ENCODE results near the gene ATF7IP2. TPM values are rescaled to one million over a fixed set of nuclear protein-coding genes. Genes with fewer than 3 reads are reported as not detected.

Gene ATF7IP2
- total RNA-seq, 1 experiment from 2014 or later = 25.2 TPM

- no peaks in the 10 kb centered on the region for H3K27me3 ChIP-seq (ENCODE audit: control insufficient read depth, insufficient read depth, low read length)
- no peak for TF ChIP-seq POLR2AphosphoS5 (IDR thresholded peaks at IDR 0.05; ENCODE audit: low read depth, low read length)
- TF ChIP-seq SIN3A (IDR thresholded peaks at IDR 0.05; ENCODE audit: borderline replicate concordance, insufficient read depth, low read depth, low read length) = no peak
- TF ChIP-seq TCF7L2 (IDR thresholded peaks at IDR 0.05; ENCODE audit: low read depth, low read length) = no peak
- TF ChIP-seq, protein P1, sequence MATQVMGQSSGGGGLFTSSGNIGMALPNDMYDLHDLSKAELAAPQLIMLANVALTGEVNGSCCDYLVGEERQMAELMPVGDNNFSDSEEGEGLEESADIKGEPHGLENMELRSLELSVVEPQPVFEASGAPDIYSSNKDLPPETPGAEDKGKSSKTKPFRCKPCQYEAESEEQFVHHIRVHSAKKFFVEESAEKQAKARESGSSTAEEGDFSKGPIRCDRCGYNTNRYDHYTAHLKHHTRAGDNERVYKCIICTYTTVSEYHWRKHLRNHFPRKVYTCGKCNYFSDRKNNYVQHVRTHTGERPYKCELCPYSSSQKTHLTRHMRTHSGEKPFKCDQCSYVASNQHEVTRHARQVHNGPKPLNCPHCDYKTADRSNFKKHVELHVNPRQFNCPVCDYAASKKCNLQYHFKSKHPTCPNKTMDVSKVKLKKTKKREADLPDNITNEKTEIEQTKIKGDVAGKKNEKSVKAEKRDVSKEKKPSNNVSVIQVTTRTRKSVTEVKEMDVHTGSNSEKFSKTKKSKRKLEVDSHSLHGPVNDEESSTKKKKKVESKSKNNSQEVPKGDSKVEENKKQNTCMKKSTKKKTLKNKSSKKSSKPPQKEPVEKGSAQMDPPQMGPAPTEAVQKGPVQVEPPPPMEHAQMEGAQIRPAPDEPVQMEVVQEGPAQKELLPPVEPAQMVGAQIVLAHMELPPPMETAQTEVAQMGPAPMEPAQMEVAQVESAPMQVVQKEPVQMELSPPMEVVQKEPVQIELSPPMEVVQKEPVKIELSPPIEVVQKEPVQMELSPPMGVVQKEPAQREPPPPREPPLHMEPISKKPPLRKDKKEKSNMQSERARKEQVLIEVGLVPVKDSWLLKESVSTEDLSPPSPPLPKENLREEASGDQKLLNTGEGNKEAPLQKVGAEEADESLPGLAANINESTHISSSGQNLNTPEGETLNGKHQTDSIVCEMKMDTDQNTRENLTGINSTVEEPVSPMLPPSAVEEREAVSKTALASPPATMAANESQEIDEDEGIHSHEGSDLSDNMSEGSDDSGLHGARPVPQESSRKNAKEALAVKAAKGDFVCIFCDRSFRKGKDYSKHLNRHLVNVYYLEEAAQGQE (IDR thresholded peaks at IDR 0.05; ENCODE audit: insufficient read depth in 1 of 2, low read depth in 2 of 2, low read length in 1 of 2) = no peak
- TF ChIP-seq, protein P2, sequence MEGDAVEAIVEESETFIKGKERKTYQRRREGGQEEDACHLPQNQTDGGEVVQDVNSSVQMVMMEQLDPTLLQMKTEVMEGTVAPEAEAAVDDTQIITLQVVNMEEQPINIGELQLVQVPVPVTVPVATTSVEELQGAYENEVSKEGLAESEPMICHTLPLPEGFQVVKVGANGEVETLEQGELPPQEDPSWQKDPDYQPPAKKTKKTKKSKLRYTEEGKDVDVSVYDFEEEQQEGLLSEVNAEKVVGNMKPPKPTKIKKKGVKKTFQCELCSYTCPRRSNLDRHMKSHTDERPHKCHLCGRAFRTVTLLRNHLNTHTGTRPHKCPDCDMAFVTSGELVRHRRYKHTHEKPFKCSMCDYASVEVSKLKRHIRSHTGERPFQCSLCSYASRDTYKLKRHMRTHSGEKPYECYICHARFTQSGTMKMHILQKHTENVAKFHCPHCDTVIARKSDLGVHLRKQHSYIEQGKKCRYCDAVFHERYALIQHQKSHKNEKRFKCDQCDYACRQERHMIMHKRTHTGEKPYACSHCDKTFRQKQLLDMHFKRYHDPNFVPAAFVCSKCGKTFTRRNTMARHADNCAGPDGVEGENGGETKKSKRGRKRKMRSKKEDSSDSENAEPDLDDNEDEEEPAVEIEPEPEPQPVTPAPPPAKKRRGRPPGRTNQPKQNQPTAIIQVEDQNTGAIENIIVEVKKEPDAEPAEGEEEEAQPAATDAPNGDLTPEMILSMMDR (IDR thresholded peaks at IDR 0.05) = no peak
- no peak for DNase-seq (ENCODE audit: low read depth, low spot score)
- ATAC-seq = no peak
- no peak overlapping the region for H3K4me3 ChIP-seq (ENCODE audit: low read depth in 2 of 2, low read length in 2 of 2)
- POLR2A ChIA-PET = no interaction called here
- intact Hi-C loops (cut with micrococcal nuclease; ENCODE audit: unreplicated experiment) (no loop called here), in situ Hi-C loops (cut with HindIII; ENCODE audit: low pct_unique_long_range_greater_than_20kb, low sequenced_read_pairs) (no loop called here)
- CTCF ChIA-PET = no interaction called here
- no TSS peak for BruUV-seq (replicated peaks)
- no peaks in the 10 kb centered on the region for H3K4me1 ChIP-seq (ENCODE audit: control insufficient read depth, insufficient read depth, low read length)
- H3K36me3 ChIP-seq (ENCODE audit: control insufficient read depth, insufficient read depth, low read length) = no peaks in the 10 kb centered on the region
- no peak overlapping the region for H3K27ac ChIP-seq (ENCODE audit: low read length)
- no peaks in the 10 kb centered on the region for H3K9me3 ChIP-seq (ENCODE audit: control insufficient read depth, insufficient read depth, low read depth, low read length)
Observed at GRCh38 chr16:10493276-10493675, 107.4 kb downstream of the ATF7IP2 start.

- in situ Hi-C loops (cut with HindIII; ENCODE audit: low pct_unique_long_range_greater_than_20kb, low sequenced_read_pairs) (no loop called here), intact Hi-C loops (cut with micrococcal nuclease; ENCODE audit: unreplicated experiment) (no loop called here)
- DNase-seq (ENCODE audit: low read depth, low spot score) = no peak
- BruUV-seq (replicated peaks) = no TSS peak
- no peaks in the 10 kb centered on the region for H3K36me3 ChIP-seq (ENCODE audit: control insufficient read depth, insufficient read depth, low read length)
- no peak for ATAC-seq
- no peak overlapping the region for H3K27ac ChIP-seq (ENCODE audit: low read length)
- H3K9me3 ChIP-seq (ENCODE audit: control insufficient read depth, insufficient read depth, low read depth, low read length) = no peaks in the 10 kb centered on the region
- POLR2A ChIA-PET = no interaction called here
- no peaks in the 10 kb centered on the region for H3K27me3 ChIP-seq (ENCODE audit: control insufficient read depth, insufficient read depth, low read length)
- H3K4me1 ChIP-seq (ENCODE audit: control insufficient read depth, insufficient read depth, low read length) = no peaks in the 10 kb centered on the region
- CTCF ChIA-PET = interaction anchor here (0.6 kb wide), 1 partner anchor 225 kb away, joined by 8 read pairs; no protein-coding TSS in a partner anchor
- TF ChIP-seq, protein P1 (IDR thresholded peaks at IDR 0.05; ENCODE audit: insufficient read depth in 1 of 2, low read depth in 2 of 2, low read length in 1 of 2) = no peak
- TF ChIP-seq SIN3A (IDR thresholded peaks at IDR 0.05; ENCODE audit: borderline replicate concordance, insufficient read depth, low read depth, low read length) = no peak
- no peak for TF ChIP-seq POLR2AphosphoS5 (IDR thresholded peaks at IDR 0.05; ENCODE audit: low read depth, low read length)
- TF ChIP-seq, protein P2 (IDR thresholded peaks at IDR 0.05) = no peak
- no peak overlapping the region for H3K4me3 ChIP-seq (ENCODE audit: low read depth in 2 of 2, low read length in 2 of 2)
Observed at GRCh38 chr16:10494343-10495030, 108.6 kb downstream of the ATF7IP2 start.
